ENCODE data around the gene MAB21L4. TPM values are rescaled to one million over a fixed set of nuclear protein-coding genes. Genes with fewer than 3 reads are reported as not detected.

MAB21L4 gene
- total RNA-seq, 1 experiment from 2014 or later, result 3.0 TPM

DNA sequence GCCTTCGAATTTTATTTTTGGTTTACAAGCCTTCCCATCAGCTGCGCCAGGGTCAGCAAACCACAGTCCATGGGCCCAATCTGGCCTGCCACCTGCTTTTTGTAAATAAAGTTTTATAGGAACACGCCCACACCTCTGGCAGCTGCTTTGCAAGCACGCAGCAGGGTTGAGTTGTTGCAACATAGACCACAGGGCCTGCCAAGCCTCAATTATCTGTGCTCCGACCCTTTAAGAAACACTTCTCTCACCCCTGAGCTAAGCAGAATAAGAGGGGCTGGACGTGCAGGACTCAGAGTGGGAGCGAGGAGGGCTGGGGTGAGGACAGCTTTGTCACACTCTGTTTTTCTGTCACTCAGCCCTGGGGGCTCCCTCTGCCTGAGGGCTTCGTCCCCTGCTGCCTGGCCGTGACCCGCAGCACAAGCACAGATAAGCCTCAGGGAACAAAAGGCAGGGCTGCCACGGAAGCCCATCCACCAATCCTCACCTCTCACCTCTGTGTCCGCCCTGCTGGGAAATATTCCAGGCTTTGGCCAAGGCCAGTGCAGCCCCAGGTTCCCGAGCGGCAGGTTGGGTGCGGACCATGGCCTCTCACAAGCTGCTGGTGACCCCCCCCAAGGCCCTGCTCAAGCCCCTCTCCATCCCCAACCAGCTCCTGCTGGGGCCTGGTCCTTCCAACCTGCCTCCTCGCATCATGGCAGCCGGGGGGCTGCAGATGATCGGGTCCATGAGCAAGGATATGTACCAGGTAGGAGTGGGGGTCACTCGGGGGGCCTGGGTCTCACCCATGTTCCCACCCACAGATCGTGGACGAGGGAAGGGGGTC, 27.5 kb downstream of the MAB21L4 start, which contains the start of gene AGXT:
TSS of gene AGXT (plus strand) at position 539 of the 823 bp plus-strand sequence. CDS start at position 581, 42 bp downstream.
- Mint-ChIP-seq H3K27me3 (ENCODE audit: unreplicated experiment) (peaks cover 71% of the 10 kb centered on the region), H3K36me3 (ENCODE audit: insufficient read depth, unreplicated experiment) (no peaks in the 10 kb centered on the region), H3K4me1 (ENCODE audit: low read depth, unreplicated experiment) (no peaks in the 10 kb centered on the region), H3K27ac (ENCODE audit: unreplicated experiment) (no peak within 1 kb of the TSS), H3K9me3 (ENCODE audit: low read depth, unreplicated experiment) (no peaks in the 10 kb centered on the region), H3K4me3 (ENCODE audit: low read depth, unreplicated experiment) (no peak within 1 kb of the TSS)
- DNase-seq, result no peak
- TF ChIP-seq, protein P1, sequence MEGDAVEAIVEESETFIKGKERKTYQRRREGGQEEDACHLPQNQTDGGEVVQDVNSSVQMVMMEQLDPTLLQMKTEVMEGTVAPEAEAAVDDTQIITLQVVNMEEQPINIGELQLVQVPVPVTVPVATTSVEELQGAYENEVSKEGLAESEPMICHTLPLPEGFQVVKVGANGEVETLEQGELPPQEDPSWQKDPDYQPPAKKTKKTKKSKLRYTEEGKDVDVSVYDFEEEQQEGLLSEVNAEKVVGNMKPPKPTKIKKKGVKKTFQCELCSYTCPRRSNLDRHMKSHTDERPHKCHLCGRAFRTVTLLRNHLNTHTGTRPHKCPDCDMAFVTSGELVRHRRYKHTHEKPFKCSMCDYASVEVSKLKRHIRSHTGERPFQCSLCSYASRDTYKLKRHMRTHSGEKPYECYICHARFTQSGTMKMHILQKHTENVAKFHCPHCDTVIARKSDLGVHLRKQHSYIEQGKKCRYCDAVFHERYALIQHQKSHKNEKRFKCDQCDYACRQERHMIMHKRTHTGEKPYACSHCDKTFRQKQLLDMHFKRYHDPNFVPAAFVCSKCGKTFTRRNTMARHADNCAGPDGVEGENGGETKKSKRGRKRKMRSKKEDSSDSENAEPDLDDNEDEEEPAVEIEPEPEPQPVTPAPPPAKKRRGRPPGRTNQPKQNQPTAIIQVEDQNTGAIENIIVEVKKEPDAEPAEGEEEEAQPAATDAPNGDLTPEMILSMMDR (IDR thresholded peaks at IDR 0.05; ENCODE audit: unreplicated experiment), result no peak
- intact Hi-C loops (cut with micrococcal nuclease; ENCODE audit: unreplicated experiment), result no loop called here
- CTCF ChIA-PET, result no interaction called here
- no TSS peak for BruUV-seq (replicated peaks)

DNA sequence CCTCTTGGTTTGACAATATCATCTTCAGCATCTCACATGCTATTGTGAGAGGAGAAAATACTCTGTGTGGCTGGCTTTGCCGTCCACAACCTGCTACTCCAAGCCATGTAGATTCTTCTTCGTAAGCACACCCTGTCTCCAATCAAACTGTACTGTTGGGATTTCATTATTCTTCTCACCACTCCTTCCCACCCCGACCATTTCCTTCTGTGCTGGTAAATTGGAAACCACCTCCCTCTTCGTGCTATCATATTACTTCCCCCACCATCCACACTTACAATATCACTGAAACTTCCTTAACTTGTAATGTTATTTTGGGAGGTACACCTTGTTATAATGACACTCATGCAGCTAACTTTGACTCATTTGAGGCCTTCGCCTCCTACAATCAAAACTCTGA, 30.6 kb downstream of the MAB21L4 start:
- no peak for DNase-seq
- Mint-ChIP-seq H3K36me3 (ENCODE audit: insufficient read depth, unreplicated experiment) (no peaks in the 10 kb centered on the region), H3K4me1 (ENCODE audit: low read depth, unreplicated experiment) (no peaks in the 10 kb centered on the region), H3K4me3 (ENCODE audit: low read depth, unreplicated experiment) (no peak overlapping the region), H3K27ac (ENCODE audit: unreplicated experiment) (no peak overlapping the region), H3K27me3 (ENCODE audit: unreplicated experiment) (peaks cover 70% of the 10 kb centered on the region), H3K9me3 (ENCODE audit: low read depth, unreplicated experiment) (no peaks in the 10 kb centered on the region)
- CTCF ChIA-PET, result interaction anchor here (0.7 kb wide), 1 partner anchor 461 kb away, joined by 3 read pairs; no protein-coding TSS in a partner anchor
- no TSS peak for BruUV-seq (replicated peaks)
- TF ChIP-seq, protein P1 (IDR thresholded peaks at IDR 0.05; ENCODE audit: unreplicated experiment), result no peak
- intact Hi-C loops (cut with micrococcal nuclease; ENCODE audit: unreplicated experiment), result no loop called here

DNA sequence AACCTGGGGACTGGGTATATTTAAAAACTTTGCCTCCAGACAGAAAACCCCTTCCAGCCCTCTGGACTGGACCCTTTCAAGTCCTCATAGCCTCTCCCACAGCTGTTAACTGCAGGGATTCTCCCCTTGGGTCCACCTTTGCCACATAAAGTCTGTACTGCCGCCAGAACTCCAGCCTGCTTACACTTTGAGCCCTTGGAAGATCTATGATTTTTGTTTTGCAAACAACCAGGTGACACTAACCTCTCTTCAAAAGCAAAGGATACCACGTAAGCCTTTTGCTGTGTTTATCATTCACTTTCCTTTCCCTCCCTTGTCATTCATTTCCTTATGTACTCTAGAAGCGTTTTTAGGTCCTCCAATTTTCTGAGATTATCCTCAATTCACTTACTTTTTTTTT, 31.5 kb downstream of the MAB21L4 start:
- H3K9me3 Mint-ChIP-seq (ENCODE audit: low read depth, unreplicated experiment), result no peaks in the 10 kb centered on the region
- H3K36me3 Mint-ChIP-seq (ENCODE audit: insufficient read depth, unreplicated experiment), result no peaks in the 10 kb centered on the region
- no TSS peak for BruUV-seq (replicated peaks)
- peaks cover 79% of the 10 kb centered on the region for H3K27me3 Mint-ChIP-seq (ENCODE audit: unreplicated experiment)
- intact Hi-C loops (cut with micrococcal nuclease; ENCODE audit: unreplicated experiment), result loop anchor here (5.0 kb wide), 1 partner anchor 48 kb away; no protein-coding TSS in a partner anchor
- no peak overlapping the region for H3K4me3 Mint-ChIP-seq (ENCODE audit: low read depth, unreplicated experiment)
- H3K4me1 Mint-ChIP-seq (ENCODE audit: low read depth, unreplicated experiment), result no peaks in the 10 kb centered on the region
- CTCF ChIA-PET, result no interaction called here
- no peak overlapping the region for H3K27ac Mint-ChIP-seq (ENCODE audit: unreplicated experiment)
- TF ChIP-seq, protein P1 (IDR thresholded peaks at IDR 0.05; ENCODE audit: unreplicated experiment), result no peak
- DNase-seq, result no peak

GRCh38 chr2:240861547-240861946, 34.4 kb downstream of the MAB21L4 start:
- CTCF ChIA-PET, result interaction anchor here (0.6 to 1.1 kb wide), 2 partner anchors 10 to 793 kb away, joined by 3 read pairs; no protein-coding TSS in a partner anchor
- Mint-ChIP-seq H3K36me3 (ENCODE audit: insufficient read depth, unreplicated experiment) (no peaks in the 10 kb centered on the region), H3K9me3 (ENCODE audit: low read depth, unreplicated experiment) (no peaks in the 10 kb centered on the region), H3K27ac (ENCODE audit: unreplicated experiment) (no peak overlapping the region), H3K4me1 (ENCODE audit: low read depth, unreplicated experiment) (no peaks in the 10 kb centered on the region), H3K4me3 (ENCODE audit: low read depth, unreplicated experiment) (no peak overlapping the region), H3K27me3 (ENCODE audit: unreplicated experiment) (peaks cover 83% of the 10 kb centered on the region)
- TF ChIP-seq, protein P1 (IDR thresholded peaks at IDR 0.05; ENCODE audit: unreplicated experiment), result no peak
- no peak for DNase-seq
- intact Hi-C loops (cut with micrococcal nuclease; ENCODE audit: unreplicated experiment), result loop anchor here (5.0 kb wide), 1 partner anchor 51 kb away; no protein-coding TSS in a partner anchor
- no TSS peak for BruUV-seq (replicated peaks)
